ENCODE measurements around the gene GALNT9.

Gene GALNT9

DNA sequence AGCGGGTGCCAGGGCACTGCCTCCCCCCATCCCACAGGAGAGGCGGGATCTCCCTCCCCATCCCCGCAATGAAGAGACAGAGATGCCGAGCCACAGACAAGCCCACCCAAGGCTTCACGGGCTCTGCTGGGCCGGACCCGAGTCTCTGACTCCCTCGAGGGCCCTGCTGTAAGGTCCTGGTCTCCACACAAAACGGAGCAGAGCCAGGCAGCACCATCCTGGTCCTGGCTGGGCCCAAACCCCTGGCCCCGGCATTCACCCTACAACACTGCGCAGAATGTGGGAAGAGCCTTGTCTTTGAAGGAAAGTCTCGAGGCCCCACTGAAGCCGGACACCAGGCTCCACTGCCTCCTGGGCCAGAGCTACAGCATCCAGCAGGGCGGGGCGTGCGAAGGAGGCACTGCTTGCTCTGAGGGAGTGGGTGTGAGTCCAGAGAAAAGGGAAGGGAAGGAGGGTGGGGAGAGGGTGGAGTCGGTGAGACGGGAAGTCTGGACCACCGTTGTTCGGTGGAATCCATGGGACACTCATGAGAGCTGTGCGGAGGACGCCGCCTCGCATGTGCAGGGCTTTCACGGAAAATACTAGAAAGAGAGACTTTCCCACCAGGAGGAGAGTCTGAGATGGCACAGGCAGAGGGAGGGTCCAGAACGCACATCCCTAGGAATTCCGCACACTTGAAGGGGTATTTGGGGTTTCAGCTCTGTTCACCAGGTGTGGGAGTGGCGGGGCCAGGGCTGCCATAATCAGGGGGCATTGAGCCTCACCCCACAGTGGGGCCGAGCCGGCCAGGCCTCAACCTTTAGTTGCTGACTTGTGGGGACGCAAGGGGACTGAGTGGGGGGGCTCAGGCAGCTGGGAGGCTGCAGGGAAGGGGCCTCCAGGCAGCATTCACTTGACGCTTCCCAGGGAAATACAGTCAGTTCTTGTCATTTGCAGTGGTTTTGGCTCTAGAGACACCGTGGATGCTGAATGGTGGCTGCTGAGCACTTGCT lies 36.8 kb downstream of the GALNT9 start:
- H3K4me3 Mint-ChIP-seq: no peak overlapping the region
- TF ChIP-seq, protein P1, sequence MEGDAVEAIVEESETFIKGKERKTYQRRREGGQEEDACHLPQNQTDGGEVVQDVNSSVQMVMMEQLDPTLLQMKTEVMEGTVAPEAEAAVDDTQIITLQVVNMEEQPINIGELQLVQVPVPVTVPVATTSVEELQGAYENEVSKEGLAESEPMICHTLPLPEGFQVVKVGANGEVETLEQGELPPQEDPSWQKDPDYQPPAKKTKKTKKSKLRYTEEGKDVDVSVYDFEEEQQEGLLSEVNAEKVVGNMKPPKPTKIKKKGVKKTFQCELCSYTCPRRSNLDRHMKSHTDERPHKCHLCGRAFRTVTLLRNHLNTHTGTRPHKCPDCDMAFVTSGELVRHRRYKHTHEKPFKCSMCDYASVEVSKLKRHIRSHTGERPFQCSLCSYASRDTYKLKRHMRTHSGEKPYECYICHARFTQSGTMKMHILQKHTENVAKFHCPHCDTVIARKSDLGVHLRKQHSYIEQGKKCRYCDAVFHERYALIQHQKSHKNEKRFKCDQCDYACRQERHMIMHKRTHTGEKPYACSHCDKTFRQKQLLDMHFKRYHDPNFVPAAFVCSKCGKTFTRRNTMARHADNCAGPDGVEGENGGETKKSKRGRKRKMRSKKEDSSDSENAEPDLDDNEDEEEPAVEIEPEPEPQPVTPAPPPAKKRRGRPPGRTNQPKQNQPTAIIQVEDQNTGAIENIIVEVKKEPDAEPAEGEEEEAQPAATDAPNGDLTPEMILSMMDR (IDR thresholded peaks at IDR 0.05): no peak
- no peak overlapping the region for H3K27ac Mint-ChIP-seq
- H3K36me3 Mint-ChIP-seq (ENCODE audit: low read depth): no peaks in the 10 kb centered on the region
- H3K4me1 Mint-ChIP-seq: peaks cover 39% of the 10 kb centered on the region
- no peaks in the 10 kb centered on the region for H3K9me3 Mint-ChIP-seq
- H3K27me3 Mint-ChIP-seq (ENCODE audit: low read depth, poor library complexity): peaks cover 46% of the 10 kb centered on the region
- no peak for DNase-seq

DNA sequence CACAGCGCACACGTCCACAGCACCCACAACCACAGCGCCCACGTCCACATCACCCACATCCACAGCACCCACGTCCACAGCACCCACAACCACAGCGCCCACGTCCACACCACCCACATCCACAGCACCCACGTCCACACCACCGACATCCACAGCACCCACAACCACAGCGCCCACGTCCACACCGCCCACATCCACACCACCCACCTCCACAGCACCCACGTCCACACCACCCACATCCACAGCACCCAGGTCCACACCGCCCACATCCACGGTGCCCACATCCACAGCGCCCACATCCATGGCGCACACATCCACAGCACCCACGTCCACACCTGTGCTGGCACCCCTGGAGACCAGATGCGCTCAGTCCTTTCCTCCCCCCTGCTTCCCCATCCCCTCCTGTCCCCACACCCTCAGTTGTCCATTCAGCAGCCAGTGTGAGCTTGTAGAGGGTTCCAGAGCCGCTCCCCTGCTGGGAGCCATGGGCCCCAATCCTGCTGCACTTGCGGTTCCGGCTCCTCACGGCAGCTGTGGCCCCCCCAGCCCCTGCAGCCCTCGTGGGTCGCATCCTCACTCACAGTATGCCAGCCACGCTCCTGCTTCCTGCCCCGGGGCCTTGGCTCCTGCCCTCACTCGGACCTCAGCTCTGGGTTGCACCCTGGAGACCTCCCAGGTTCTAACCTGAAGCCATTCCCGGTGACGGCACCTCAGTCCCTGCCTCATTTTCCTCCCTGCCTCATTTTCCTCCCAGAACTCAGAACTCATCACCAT lies 37.8 kb downstream of the GALNT9 start:
- H3K4me1 Mint-ChIP-seq: peaks cover 49% of the 10 kb centered on the region
- H3K36me3 Mint-ChIP-seq (ENCODE audit: low read depth): no peaks in the 10 kb centered on the region
- no peaks in the 10 kb centered on the region for H3K9me3 Mint-ChIP-seq
- no peak for DNase-seq
- no peak overlapping the region for H3K27ac Mint-ChIP-seq
- peaks cover 56% of the 10 kb centered on the region for H3K27me3 Mint-ChIP-seq (ENCODE audit: low read depth, poor library complexity)
- no peak overlapping the region for H3K4me3 Mint-ChIP-seq
- TF ChIP-seq, protein P1 (IDR thresholded peaks at IDR 0.05): no peak

DNA sequence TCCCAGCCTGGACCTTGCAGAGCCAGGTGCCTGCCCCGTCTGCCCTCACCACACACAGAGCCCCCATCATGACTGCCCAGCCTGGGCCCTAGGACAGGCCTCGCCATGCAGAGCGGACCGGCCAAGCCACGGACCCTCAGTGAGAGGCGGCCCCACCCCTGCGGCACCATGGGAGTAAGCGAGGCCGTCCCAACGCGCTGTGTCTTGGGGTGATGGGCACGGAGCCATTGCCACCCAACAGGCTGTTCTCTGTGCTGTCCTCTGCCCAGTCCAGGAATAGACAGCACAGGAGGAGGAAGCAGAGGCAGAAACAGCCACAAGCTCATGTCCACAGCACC lies 39.2 kb downstream of the GALNT9 start:
- Mint-ChIP-seq H3K27me3 (ENCODE audit: low read depth, poor library complexity) (peaks cover 67% of the 10 kb centered on the region), H3K27ac (no peak overlapping the region), H3K4me3 (no peak overlapping the region), H3K9me3 (no peaks in the 10 kb centered on the region), H3K4me1 (peaks cover 57% of the 10 kb centered on the region), H3K36me3 (ENCODE audit: low read depth) (no peaks in the 10 kb centered on the region)
- DNase-seq: no peak
- TF ChIP-seq, protein P1 (IDR thresholded peaks at IDR 0.05): no peak

DNA sequence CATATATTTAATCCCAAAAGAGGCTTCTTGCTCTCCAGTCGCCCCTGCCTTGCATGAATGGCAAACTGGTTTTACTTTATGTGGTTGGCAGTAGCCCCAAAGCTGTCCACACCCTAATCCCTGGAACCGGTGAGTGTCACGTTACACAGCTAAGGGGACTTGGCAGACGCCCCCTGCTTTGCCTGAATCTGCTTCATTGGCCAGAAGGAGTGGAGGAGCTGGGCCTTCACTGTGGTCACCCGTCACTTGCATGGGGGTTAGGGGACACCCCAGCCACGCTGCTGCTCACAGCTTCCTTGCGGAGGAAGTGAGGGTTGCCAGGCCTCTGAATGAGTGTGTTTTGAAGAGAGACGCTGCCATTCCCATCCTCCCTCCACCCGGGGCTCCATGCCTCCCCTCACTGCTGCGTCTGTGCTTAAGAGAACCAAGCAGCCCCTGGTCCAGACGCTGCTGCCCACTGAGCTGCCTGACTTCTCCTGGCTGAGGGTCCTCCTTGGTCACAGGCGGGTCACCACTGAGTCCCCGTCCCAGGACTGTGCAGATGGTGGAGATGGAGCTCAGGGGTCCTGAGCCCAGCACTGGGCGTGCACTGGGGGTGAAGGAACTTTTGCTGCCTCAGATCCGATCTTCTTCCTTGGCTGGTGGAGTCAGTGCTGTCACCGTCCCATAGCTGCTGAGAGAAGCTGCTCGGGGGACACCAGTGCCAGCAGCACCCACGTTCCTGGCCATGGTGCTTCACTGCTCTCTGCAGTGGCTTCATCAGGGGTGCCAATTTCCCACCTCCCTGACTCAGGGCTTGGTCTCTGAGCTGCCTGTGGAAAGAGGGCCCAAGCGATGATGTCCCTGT lies 39.8 kb downstream of the GALNT9 start:
- DNase-seq: peak; percentile 50
- TF ChIP-seq, protein P1 (IDR thresholded peaks at IDR 0.05): no peak
- Mint-ChIP-seq H3K4me1 (peaks cover 51% of the 10 kb centered on the region), H3K36me3 (ENCODE audit: low read depth) (no peaks in the 10 kb centered on the region), H3K27ac (no peak overlapping the region), H3K4me3 (no peak overlapping the region), H3K9me3 (no peaks in the 10 kb centered on the region), H3K27me3 (ENCODE audit: low read depth, poor library complexity) (peaks cover 67% of the 10 kb centered on the region)

DNA sequence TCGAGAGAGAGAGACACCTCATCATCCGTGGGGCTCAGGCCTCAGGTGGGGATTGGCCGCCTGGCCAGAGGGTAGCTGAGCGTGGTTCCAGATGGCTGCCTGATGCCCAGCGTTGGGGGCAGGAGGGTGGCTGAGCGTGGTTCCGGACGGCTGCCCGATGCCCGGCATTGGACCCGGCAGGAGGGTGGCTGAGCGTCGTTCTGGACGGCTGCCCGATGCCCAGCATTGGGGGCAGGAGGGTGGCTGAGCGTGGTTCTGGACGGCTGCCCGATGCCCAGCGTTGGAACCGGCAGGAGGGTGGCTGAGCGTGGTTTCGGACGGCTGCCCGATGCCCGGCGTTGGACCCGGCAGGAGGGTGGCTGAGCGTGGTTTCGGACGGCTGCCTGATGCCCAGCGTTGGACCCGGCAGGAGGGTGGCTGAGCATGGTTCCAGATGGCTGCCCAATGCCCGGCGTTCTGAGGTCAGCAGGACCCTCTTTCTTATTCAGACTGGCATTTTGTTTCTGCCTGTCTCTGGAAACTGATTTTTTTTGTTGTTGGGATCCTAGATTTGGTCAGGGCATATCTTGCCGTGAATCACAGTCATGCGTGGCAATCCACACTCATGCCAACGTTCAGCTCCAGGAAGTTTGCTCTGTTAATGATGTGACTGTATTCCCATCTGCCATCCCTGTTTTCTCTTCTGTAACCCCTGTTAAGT lies 40.7 kb downstream of the GALNT9 start:
- H3K9me3 Mint-ChIP-seq: no peaks in the 10 kb centered on the region
- H3K4me1 Mint-ChIP-seq: peaks cover 51% of the 10 kb centered on the region
- DNase-seq: no peak
- H3K27ac Mint-ChIP-seq: no peak overlapping the region
- no peak overlapping the region for H3K4me3 Mint-ChIP-seq
- H3K36me3 Mint-ChIP-seq (ENCODE audit: low read depth): no peaks in the 10 kb centered on the region
- H3K27me3 Mint-ChIP-seq (ENCODE audit: low read depth, poor library complexity): peaks cover 67% of the 10 kb centered on the region
- TF ChIP-seq, protein P1 (IDR thresholded peaks at IDR 0.05): no peak

All from nephron progenitor cell (in vitro differentiated cells).